Memory B cell (primary cell): ENCODE data around the gene DNAI2.

Experiments
- ATAC-seq: fragments of 150-1000 bp; cut with Tn5 transposase; 2 replicates; pipeline ENCODE4 v1.10.0; 2021; ENCODE audit warnings: low read depth, mild to moderate bottlenecking, moderate library complexity
- DNase-seq, 2 donors: peaks; one replicate each; pipeline ENCODE4 v3.0.0; 2022; ENCODE audit warnings: low spot score in 2 of 2
- H3K27ac Mint-ChIP-seq: one replicate; pipeline ENCODE4 v1.8.0; 2022; ENCODE audit warnings: mild to moderate bottlenecking, moderate library complexity, mixed read lengths
- H3K27me3 Mint-ChIP-seq: one replicate; pipeline ENCODE4 v1.8.0; 2022; ENCODE audit warnings: mixed read lengths
- H3K36me3 Mint-ChIP-seq: one replicate; pipeline ENCODE4 v1.8.0; 2022; ENCODE audit warnings: mild to moderate bottlenecking, mixed read lengths
- H3K4me1 Mint-ChIP-seq: one replicate; pipeline ENCODE4 v1.8.0; 2022; ENCODE audit warnings: mixed read lengths
- H3K4me3 Mint-ChIP-seq: one replicate; pipeline ENCODE4 v1.8.0; 2022; ENCODE audit warnings: mild to moderate bottlenecking, moderate library complexity, mixed read lengths
- H3K9me3 Mint-ChIP-seq: one replicate; pipeline ENCODE4 v1.8.0; 2022; ENCODE audit warnings: mixed read lengths

Gene DNAI2

GRCh38 chr17:74274060-74274708 lies at the start of gene DNAI2:
TSS of gene DNAI2 (plus strand) at chr17:74274234. CDS start at chr17:74281818, 7,584 bp downstream.
- Mint-ChIP-seq H3K4me1 (peaks cover 6% of the 10 kb centered on the region), H3K9me3 (no peaks in the 10 kb centered on the region), H3K36me3 (no peaks in the 10 kb centered on the region), H3K4me3 (peak within 1 kb of the TSS; percentile 64), H3K27ac (no peak within 1 kb of the TSS), H3K27me3 (peaks cover 24% of the 10 kb centered on the region)
- no peak for DNase-seq
- ATAC-seq, result peak; percentile 53

GRCh38 chr17:74224959-74225725 lies 48.9 kb upstream of the DNAI2 start:
- no peak overlapping the region for H3K27ac Mint-ChIP-seq
- ATAC-seq (no peak), DNase-seq (no peak)
- no peaks in the 10 kb centered on the region for H3K9me3 Mint-ChIP-seq
- peaks cover 2% of the 10 kb centered on the region for H3K27me3 Mint-ChIP-seq
- no peaks in the 10 kb centered on the region for H3K4me1 Mint-ChIP-seq
- H3K36me3 Mint-ChIP-seq, result peaks cover 7% of the 10 kb centered on the region
- no peak overlapping the region for H3K4me3 Mint-ChIP-seq

- ATAC-seq, result no peak
- Mint-ChIP-seq H3K4me1 (no peaks in the 10 kb centered on the region), H3K4me3 (no peak overlapping the region), H3K27me3 (peaks cover 2% of the 10 kb centered on the region), H3K27ac (no peak overlapping the region), H3K36me3 (peaks cover 7% of the 10 kb centered on the region), H3K9me3 (no peaks in the 10 kb centered on the region)
- no peak for DNase-seq
Measured at GRCh38 chr17:74226252-74226651, 47.8 kb upstream of the DNAI2 start.

GRCh38 chr17:74227271-74228080 lies 46.6 kb upstream of the DNAI2 start:
- H3K36me3 Mint-ChIP-seq, result peaks cover 7% of the 10 kb centered on the region
- ATAC-seq (no peak), DNase-seq (no peak)
- H3K27me3 Mint-ChIP-seq, result peaks cover 2% of the 10 kb centered on the region
- H3K4me1 Mint-ChIP-seq, result no peaks in the 10 kb centered on the region
- no peak overlapping the region for H3K4me3 Mint-ChIP-seq
- no peaks in the 10 kb centered on the region for H3K9me3 Mint-ChIP-seq
- no peak overlapping the region for H3K27ac Mint-ChIP-seq

- Mint-ChIP-seq H3K4me3 (no peak overlapping the region), H3K36me3 (peaks cover 7% of the 10 kb centered on the region), H3K27ac (no peak overlapping the region), H3K4me1 (no peaks in the 10 kb centered on the region), H3K27me3 (peaks cover 2% of the 10 kb centered on the region), H3K9me3 (no peaks in the 10 kb centered on the region)
- DNase-seq (no peak), ATAC-seq (no peak)
Measured at GRCh38 chr17:74228306-74228978, 45.6 kb upstream of the DNAI2 start.

GRCh38 chr17:74230896-74231295 lies 43.1 kb upstream of the DNAI2 start:
- DNase-seq (no peak), ATAC-seq (no peak)
- peaks cover 2% of the 10 kb centered on the region for H3K36me3 Mint-ChIP-seq
- no peak overlapping the region for H3K4me3 Mint-ChIP-seq
- H3K9me3 Mint-ChIP-seq, result no peaks in the 10 kb centered on the region
- H3K4me1 Mint-ChIP-seq, result peaks cover 2% of the 10 kb centered on the region
- H3K27me3 Mint-ChIP-seq, result peaks cover 2% of the 10 kb centered on the region
- H3K27ac Mint-ChIP-seq, result no peak overlapping the region

GRCh38 chr17:74231928-74232907 lies 41.8 kb upstream of the DNAI2 start:
- no peaks in the 10 kb centered on the region for H3K9me3 Mint-ChIP-seq
- no peaks in the 10 kb centered on the region for H3K27me3 Mint-ChIP-seq
- peaks cover 2% of the 10 kb centered on the region for H3K4me1 Mint-ChIP-seq
- H3K4me3 Mint-ChIP-seq, result no peak overlapping the region
- no peak overlapping the region for H3K27ac Mint-ChIP-seq
- peaks cover 2% of the 10 kb centered on the region for H3K36me3 Mint-ChIP-seq
- ATAC-seq (no peak), DNase-seq (no peak)

- Mint-ChIP-seq H3K9me3 (no peaks in the 10 kb centered on the region), H3K36me3 (peaks cover 2% of the 10 kb centered on the region), H3K27ac (no peak overlapping the region), H3K4me1 (peaks cover 2% of the 10 kb centered on the region), H3K4me3 (no peak overlapping the region), H3K27me3 (no peaks in the 10 kb centered on the region)
- ATAC-seq, result no peak
- no peak for DNase-seq
Measured at GRCh38 chr17:74233937-74234336, 40.1 kb upstream of the DNAI2 start.

- Mint-ChIP-seq H3K27me3 (no peaks in the 10 kb centered on the region), H3K36me3 (peaks cover 2% of the 10 kb centered on the region), H3K9me3 (no peaks in the 10 kb centered on the region), H3K27ac (peak overlapping the region; percentile 47), H3K4me3 (no peak overlapping the region), H3K4me1 (peaks cover 2% of the 10 kb centered on the region)
- ATAC-seq (no peak), DNase-seq (no peak)
Measured at GRCh38 chr17:74234486-74234885, 39.5 kb upstream of the DNAI2 start.

GRCh38 chr17:74235040-74235581 lies 38.9 kb upstream of the DNAI2 start:
- H3K36me3 Mint-ChIP-seq, result no peaks in the 10 kb centered on the region
- ATAC-seq, result peak; percentile 63
- DNase-seq, result no peak
- H3K27ac Mint-ChIP-seq, result peak overlapping the region; percentile 47
- peak overlapping the region; percentile 60 for H3K4me3 Mint-ChIP-seq
- no peaks in the 10 kb centered on the region for H3K9me3 Mint-ChIP-seq
- H3K4me1 Mint-ChIP-seq, result peaks cover 2% of the 10 kb centered on the region
- no peaks in the 10 kb centered on the region for H3K27me3 Mint-ChIP-seq

GRCh38 chr17:74235911-74236371 lies 38.1 kb upstream of the DNAI2 start:
- Mint-ChIP-seq H3K27ac (no peak overlapping the region), H3K9me3 (no peaks in the 10 kb centered on the region), H3K4me1 (peaks cover 2% of the 10 kb centered on the region), H3K36me3 (no peaks in the 10 kb centered on the region), H3K4me3 (no peak overlapping the region), H3K27me3 (no peaks in the 10 kb centered on the region)
- no peak for ATAC-seq
- DNase-seq, result no peak

- Mint-ChIP-seq H3K27ac (no peak overlapping the region), H3K9me3 (no peaks in the 10 kb centered on the region), H3K27me3 (no peaks in the 10 kb centered on the region), H3K36me3 (no peaks in the 10 kb centered on the region), H3K4me1 (peaks cover 2% of the 10 kb centered on the region), H3K4me3 (no peak overlapping the region)
- no peak for ATAC-seq
- DNase-seq, result no peak
Measured at GRCh38 chr17:74237321-74237720, 36.7 kb upstream of the DNAI2 start.
